GM19438 (cell line): Measurements from ENCODE around the gene ARL3.
"Not testable (repeated sequence)": the region's sequence is repeated elsewhere in the genome, so short reads cannot be mapped to it uniquely, and the experiment has no call there.

ENCODE experiments used
- ATAC-seq: cut with Tn5 transposase; IDR thresholded peaks from one replicate; pipeline ENCODE4 v1.9.1; 2021; ENCODE audit warnings: low read depth; ENCODE audit not compliant: unreplicated experiment

The ARL3 gene

DNA sequence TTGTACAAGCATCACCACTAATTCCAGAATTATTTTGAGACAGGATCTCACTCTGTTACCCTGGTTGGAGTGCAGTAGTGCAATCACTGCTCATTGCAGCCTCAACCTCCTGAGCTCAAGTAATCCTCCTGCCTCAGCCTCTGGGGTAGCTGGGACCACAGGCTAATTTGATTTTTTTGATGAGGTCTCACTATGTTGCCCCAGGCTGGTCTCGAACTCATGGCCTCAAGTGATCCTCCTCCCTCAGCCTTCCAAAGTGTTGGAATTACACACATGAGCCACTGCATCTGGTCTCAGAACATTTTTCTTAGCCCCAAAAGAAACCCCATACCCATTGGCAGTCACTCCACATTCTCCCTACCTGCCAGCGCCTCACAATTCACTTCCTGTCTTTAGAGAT, 26.0 kb upstream of the ARL3 start:
- no peak for ATAC-seq

DNA sequence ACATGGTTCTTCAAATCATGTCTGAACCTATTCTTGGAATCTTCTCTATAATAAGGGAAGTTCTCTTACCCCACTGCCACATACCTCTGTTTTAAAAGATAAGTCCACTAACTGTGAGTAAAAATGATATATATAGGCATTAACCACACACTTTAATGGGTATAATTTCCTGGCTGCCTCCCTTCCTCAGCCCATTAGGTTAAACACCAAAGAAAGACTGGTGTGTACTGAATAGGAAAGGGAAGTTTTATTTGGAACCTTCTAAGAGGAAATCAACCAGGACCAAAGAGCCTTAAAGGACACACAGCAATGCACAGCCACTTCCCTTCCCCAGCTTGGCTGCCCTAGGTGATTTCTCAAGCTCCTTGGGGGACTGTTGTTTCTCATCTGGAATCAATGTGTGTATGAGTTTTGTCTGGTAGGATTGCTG, 24.5 kb upstream of the ARL3 start:
- no peak for ATAC-seq

DNA sequence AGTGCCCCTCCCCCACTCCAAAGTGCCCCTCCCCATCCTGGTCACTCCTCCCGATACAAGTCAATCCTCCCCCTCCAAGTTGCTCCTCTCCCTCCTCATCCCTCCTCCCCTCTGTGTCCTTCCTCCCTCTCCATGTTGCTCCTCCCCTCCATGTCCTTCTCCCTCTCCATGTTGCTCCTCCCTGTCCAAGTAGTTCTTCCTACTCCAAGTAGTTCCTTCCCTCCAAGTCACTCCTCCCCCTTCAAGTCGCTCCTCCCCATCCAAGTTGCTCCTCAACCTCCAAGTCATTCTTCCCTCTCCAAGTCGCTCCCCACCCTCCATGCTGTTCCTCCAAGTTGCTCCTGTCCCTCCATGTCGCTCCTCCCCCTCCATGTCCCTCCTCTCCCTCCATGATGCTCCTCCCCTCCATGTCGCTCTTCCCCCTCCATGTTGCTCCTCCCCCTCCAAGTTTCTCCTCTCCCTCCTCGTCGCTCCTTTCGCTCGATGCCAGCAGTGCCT, 20.9 kb upstream of the ARL3 start:
- no peak for ATAC-seq

DNA sequence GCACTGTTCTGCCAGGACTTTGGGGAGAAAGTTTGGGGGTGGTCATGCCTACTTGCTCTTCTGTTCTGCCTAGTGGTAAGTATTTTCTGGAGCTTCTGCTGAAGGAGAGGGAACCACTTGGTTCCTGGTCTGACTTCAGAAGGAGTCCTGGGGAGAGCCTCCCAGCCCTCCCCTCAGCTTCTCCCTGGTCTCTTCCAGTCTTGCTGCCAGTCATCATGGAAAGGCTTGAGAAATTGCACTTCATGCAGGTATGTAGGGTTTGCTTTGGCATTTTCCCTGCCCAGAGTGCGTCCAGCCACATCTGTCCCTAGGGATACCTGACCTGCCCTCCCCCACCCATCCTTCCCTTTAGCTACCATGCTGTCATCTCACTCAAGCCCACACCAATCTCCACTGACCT, 18.5 kb upstream of the ARL3 start:
- no peak for ATAC-seq

DNA sequence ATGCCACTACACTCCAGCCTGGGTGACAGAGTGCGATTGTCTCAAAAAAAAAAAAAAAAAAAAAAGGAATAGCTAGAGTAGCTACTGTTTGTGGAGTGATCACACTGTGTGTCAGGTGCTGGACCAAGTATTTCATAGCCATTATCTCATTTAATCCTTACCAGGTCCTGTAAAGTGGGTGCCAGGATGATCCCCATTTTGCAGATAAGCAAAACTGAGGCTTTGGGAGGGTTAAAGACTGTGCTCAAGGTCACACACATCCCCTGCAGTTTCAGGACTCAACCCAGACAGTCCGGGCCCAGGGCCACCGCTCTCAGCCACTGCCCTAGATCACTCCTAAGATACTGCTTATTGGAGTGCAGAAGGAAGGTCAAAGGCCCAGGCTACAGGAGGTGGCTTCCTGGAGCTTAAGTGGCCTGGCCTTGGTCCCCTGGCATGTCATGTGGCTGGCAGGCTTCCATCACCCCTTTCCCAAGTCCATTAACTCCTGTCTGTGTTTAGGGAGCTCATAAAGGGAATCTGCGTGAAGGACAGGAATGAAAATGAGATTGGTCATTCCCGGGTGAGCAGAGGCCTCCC, 17.1 kb upstream of the ARL3 start:
- ATAC-seq, result no peak

DNA sequence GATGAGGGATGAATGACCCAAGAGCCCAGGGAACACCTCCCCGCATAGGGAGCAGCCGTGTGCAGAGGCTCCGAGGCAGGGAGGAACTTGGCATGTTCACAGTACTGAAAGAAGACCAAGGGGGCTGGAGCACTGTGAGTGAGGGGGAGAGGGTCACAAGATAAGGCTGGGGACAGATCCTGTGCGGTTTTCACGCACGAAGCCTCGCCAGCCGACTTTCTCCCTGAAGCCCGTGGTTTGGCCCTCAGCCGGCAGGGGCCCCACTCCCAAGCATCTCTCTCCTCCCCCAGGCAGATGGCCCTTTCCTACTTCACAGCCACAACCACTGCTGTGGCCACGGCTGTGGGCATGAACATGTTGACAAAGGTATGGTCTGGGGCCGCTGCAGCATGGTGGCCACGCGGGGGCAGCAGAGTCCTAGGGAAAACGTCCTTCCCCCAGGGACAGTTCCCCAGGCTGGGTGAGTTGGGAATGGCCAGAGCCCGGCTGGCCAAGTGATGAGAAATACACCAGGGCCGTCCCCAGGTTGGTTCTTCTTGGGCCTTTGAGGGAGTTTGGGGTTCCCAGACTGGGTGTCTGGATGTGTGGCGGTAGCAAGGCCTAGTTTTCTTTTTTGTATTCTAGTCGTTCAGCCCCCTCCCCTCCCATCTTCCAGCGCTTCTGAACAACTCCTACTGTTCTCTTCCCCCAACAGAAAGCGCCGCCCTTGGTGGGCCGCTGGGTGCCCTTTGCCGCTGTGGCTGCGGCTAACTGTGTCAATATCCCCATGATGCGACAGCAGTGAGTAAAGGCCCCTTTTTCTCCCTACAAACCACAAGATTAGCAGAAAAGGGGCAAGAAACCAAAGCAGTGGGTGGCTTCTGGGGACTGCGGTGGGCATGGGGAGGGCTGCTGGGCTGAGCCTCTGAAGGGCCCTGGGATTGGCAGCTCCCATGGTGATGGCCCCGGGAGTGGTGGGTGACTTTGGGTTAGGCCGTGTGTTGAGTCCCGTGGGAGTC, 15.1 kb upstream of the ARL3 start:
- ATAC-seq, result no peak

DNA sequence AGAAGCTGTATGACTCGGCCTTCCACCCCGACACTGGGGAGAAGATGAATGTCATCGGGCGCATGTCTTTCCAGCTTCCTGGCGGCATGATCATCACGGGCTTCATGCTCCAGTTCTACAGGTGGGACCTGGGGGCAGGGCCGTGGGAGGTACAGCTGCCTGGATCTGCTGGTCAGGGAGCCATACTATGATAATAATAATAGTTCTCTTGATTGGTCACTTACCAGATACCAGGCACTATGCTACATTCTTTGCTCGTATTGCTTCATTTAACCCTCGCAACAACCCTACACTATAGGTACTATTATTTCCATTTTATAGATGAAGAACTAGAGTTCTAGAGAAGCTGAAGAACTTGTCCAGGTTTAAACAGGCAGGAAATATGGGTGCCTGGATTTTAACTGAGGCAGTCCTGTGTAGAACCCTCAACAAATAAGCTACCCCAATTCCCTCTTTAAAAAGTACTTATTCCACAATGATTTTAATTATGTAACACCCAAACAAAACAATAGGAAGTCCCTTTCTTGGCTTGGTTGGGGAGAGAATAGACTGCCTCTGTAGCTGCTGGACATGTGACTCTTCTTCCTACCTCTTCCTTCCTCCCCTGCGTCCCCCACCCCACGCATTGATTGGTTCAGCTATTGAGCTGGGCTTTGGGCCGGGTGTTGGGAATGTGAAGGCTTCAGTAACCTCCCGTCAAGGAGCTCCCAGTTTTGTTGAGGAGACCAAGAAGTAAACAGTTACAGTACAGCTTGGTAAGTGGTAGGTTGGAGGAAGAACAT, 13.0 kb upstream of the ARL3 start:
- ATAC-seq, result no peak

DNA sequence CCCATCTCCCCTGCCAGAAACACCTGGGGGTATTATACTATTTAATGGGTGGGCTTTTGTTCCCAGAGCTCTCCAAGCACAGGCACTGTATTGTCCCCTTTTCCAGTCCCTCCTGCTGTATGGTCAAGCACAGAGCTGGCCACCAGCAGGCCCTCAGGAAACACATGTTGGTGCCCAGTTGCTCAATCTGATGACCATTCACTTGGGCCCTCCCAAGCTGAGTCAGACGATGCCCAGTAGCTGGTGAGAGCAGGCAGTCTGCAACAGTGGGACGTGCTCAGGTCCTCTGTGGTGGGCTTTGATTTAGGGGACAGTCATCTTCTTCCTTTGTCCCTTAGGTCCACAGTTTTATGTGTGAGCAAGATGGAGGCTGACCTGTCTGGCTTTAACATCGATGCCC, 12.1 kb upstream of the ARL3 start:
- ATAC-seq, result no peak

DNA sequence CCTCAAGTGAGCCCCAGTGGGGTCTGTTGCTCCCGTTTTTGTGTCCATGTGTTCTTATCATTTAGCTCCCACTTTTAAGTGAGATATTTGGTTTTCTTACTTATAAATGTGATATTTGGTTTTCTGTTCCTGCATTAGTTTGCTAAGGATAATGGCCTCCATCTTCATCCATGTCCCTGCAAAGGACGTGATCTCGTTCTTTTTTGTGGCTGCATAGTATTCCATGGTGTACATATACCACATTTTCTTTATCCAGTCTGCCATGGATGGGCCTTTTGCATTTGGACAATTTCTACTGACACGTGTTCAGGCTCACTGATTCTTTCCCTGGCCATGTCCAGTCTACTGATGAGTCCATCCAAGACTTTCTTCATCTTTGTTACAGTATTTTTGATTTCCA, 9.8 kb upstream of the ARL3 start:
- no peak for ATAC-seq

DNA sequence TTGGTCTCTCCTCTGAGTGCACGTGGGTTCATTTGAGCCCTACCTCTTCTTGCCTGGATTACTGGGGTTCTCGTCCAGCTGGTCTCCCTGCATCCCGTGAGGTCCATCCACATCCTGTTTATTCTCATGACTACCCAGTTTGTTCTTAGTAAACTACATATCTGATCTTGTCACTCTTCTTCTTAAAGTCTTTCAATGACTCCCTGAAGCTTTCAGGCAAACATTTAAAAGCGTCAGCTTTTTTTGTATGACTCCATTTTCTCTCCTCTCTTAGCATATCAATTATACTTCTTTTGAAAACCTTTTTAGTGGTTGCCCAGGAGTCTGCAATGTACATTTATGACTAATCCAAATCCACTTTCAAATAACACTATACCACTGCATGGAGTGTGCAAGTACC, 7.8 kb upstream of the ARL3 start:
- no peak for ATAC-seq

DNA sequence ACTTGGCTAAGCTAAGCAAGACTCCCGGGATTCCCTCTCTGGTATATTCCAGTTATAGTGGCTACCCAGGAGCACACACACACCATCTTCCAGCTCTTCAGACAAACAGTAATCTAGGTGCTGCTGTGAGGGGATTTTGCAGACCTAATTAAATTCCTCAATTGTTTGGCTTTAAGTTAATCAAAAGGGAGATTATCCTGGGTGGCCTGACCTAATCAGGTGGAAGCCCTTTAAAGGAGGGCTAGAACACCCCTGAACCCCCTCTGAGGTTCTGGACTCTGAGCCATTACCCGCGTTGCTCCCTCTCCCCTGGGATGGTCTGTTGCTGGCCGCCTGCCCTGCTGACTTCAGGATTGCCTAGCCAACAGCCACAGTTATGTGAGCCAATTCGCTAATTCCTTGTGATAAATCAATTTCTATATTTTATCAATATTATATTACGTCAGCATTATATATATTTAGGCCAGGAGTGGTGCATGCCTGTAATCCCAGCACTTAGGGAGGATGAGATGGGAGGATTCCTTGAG, 6.6 kb upstream of the ARL3 start:
- no peak for ATAC-seq

DNA sequence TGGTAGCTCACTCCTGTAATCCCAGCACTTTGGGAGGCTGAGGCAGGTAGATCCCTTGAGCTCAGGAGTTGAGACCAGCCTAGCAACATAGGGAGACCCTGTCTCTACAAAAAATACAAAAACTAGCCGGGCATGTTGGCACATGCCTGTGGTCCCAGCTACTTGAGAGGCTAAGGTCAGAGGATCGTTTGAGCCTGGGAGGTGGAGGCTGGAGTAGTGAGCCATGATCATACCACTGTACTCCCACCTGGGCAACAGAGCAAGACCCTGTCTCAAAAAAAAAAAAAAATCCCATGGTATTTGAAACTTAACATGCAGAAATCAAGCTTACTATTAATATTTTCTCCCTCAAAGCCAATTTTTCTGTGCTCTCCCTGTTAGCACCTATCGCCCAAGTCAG, 6.1 kb upstream of the ARL3 start:
- no peak for ATAC-seq

DNA sequence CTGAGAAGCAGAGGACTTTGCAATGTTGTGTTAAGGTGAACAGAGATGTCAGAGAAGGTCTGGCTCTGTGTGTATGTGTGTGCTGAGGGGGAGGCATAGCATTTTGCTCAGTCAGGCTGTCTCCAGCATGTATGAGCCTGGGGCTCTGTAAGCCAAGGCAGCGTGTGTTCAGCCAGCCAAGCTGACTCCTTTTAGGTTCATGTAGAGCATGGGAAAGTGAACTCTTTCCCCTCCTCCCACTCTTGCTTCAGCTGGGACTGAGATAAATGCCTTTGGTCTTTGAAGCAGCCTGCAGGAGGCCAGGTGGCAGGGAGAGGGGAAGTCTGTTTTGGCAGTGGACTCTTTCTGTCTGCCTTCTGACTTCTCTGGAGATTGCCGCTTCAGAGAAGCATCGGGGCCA, 4.0 kb upstream of the ARL3 start:
- ATAC-seq, result no peak

DNA sequence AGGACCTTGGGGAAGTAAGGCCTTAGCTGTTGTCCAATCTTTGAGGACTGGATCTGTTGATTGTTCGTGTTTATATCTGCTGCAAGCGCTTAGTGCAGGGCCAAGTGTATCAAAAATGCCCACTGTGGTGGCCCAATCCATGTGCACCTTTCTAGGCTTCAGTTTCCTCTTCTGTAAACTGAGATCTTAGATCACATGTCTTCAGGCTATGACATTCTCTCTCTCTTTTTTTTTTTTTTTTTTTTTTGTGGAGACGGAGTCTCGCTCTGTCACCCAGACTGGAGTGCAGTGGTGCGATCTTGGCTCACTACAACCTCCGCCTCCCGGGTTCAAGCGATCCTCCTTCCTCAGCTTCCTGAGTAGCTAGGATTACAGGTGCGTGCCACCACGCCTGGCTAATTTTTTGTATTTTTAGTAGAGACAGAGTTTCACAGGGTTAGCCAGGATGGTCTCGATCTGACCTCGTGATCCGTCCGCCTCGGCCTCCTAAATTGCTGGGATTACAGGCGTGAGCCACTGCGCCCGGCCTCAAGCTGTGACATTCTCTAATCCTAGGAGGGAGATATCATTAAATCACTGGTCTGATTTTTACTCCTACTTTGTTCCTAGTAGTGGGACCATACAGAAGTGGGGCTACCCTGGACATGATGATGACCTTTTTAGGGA, 2.8 kb upstream of the ARL3 start:
- not testable (repeated sequence) for ATAC-seq

DNA sequence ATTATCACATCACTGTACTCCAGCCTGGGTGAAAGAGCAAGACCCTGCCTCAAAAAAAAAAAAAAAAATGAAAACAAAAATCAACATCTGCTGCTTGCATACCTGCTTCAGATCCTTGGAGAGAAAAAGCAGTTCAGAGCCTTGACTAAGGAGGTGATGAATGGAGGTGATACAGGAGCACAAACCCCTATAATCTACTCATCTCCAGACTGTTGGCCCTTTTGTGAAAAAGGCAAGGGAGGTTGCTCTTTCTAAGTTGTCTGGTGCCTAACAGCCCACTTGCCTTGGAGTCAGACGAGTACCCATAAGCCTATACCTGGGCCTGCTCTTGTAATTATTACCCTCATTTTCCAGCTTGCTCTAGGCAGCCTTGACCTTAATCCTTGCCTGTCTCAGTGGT, 1.7 kb upstream of the ARL3 start:
- ATAC-seq, result no peak

DNA sequence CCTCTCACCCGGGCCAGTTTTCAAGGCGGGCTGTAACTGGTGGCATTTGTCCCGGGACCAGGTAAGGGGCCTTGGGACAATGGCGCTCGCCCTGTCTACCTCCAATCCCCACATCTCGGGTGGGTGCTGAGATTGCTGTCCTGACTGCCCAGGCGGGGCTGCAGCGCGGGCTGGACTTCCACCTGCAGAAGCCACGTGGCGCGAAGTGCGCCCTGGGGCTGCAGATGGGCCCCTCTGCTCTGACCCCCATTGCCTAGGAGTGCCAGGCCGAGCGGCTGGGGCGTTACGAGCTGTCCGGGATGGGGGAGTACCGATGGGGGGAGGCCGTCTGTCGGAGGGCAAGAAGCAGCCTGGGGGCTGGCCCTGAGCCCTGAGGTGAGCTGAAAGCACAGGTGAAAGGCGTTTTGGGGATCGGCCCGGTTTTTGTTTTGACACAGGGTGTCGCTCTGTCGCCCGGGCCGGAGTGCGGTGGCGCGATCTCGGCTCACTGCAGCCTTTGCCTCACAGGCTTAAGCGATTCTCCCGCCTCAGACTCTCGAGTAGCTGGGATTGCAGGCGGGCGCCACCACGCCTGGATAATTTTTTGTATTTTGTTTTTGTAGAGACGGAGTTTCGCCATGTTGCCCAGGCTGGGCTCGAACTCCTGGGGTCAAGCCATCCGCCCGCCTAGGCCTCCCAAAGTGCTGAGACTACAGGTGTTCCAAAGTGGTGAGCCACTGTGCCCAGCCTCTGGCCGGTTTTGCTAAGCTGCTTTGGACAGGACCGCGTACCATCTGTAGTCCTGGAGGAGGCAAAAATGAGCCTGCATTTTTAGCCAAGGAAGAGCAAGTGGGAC, 641 bp upstream of the ARL3 start, which contains the start of gene SFXN2:
Gene SFXN2, plus strand, starts transcription at position 16 of the 835 bp plus-strand sequence. CDS start 12,001 bp downstream, outside the sequence.
- peak; percentile 22 for ATAC-seq

DNA sequence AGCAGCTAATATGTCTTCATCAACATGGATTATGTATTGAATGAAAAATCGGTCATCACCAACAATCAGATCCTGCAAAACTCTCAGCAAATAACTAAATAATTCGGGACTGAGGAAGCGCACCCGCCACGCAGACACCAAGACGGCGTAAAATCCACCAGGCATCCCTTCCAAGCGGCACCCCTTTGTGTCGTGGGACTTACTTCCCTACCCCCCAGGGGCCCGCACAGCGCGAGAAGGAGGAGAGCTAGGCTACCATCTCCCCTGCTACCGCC, 721 bp downstream of the ARL3 start:
- no peak for ATAC-seq

DNA sequence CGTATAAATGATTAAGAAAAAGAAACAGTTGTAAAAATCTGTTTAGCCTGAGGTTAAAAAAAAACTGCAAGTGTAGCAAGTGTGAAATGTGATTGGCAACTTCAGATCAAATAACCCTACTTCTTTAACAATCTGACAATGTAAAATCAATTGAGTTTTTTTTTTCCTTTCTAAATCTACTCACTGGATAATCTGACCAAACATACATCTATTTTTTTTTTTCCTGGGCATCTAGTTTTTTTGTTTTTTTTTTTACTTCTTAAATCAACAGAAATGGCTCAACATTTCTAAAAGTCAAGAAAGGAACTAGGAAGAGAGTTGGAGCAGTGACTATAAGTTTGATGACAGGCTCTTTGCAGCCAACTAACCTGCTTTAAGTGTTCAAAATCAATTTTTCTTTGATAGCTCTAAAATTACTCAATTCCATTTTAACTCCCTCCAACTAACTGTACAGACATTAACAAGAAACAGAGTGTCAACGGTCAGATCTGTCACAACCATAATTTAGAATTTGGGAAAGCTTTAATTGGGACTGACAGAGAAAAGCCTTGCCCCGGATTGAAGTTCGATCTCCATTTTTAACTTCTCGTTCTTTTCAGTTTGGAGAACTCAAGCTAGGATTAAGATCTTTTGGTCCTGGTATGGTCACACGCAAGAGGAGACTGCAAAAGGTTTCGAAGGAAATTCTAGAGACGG, 1.2 kb downstream of the ARL3 start:
- no peak for ATAC-seq

DNA sequence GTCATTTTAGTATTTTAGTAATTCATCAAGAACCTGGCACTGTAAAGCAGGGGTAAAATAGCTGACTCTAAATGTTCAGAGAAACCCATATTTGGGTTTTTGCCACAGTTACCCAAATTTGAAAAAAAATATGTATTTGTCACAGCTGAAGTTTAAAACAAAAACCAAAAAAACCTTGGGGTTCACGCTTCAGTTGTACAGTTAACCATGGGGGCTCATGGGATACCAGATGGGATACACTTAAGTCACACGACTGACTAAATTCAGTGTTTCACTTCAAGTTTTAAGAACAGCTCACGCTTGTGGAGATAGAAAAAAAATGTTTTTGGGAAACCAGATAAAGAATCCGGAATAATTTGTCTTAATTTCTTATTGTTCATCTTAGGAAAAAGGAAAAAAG, 2.1 kb downstream of the ARL3 start:
- ATAC-seq, result no peak
